H1 (cell line): Measurements from ENCODE around the gene FAM53B. TPM values are rescaled to one million over a fixed set of nuclear protein-coding genes. Genes with fewer than 3 reads are reported as not detected.

ENCODE experiments used
- CTCF ChIA-PET: fragments of 300-600 bp; sonication (Branson Sonifier 250); formaldehyde crosslinking; loops from one replicate; lab custom pipeline; 2021; ENCODE audit not compliant: partially characterized antibody; lab: Charles Lee
- POLR2A ChIA-PET: fragments of 300-600 bp; sonication (Branson Sonifier 250); formaldehyde crosslinking; loops from one replicate; lab custom pipeline; 2021; ENCODE audit warnings: inconsistent platforms; ENCODE audit not compliant: partially characterized antibody; lab: Charles Lee
- DNase-seq, 2 experiments: peaks; one replicate each; pipeline versions ENCODE4 v3.0.0 to v3.0.0-alpha.2; 2010 to 2022; ENCODE audit warnings: low spot score in 2 of 2, low read depth in 1 of 2, mixed read lengths in 1 of 2
- FAIRE-seq: peaks from 2 replicates; lab custom pipeline; 2011; peaks lifted over from hg19 to GRCh38; lab: Jason Lieb, UNC
- H2AFZ ChIP-seq: 2 replicates; pipeline ENCODE4 v1.8.1; 2012; ENCODE audit warnings: low read length, inconsistent platforms
- H2AK5ac ChIP-seq: 2 replicates; pipeline ENCODE4 v1.6.1; 2013; ENCODE audit warnings: low read depth, low read length
- H2BK120ac ChIP-seq: replicated peaks from 2 replicates; pipeline ENCODE3; 2013; ENCODE audit warnings: low read depth, low read length, inconsistent platforms
- H2BK12ac ChIP-seq: 2 replicates; pipeline ENCODE4 v1.6.1; 2013; ENCODE audit warnings: low read depth, low read length
- H2BK15ac ChIP-seq: 2 replicates; pipeline ENCODE4 v1.6.1; 2013; ENCODE audit warnings: low read length
- H2BK20ac ChIP-seq: 2 replicates; pipeline ENCODE4 v1.6.1; 2013; ENCODE audit warnings: low read length
- H2BK5ac ChIP-seq: 2 replicates; pipeline ENCODE4 v1.6.1; 2013; ENCODE audit warnings: low read depth, low read length
- H3K14ac ChIP-seq: 2 replicates; pipeline ENCODE4 v1.6.1; 2013; ENCODE audit warnings: inconsistent platforms; ENCODE audit not compliant: insufficient read length
- H3K18ac ChIP-seq: 2 replicates; pipeline ENCODE4 v1.6.1; 2013; ENCODE audit warnings: low read length; ENCODE audit errors: extremely low read depth
- H3K23ac ChIP-seq: 2 replicates; pipeline ENCODE4 v1.6.1; 2013; ENCODE audit warnings: inconsistent platforms; ENCODE audit not compliant: insufficient read length
- H3K23me2 ChIP-seq: 2 replicates; pipeline ENCODE4 v1.6.1; 2013; ENCODE audit warnings: low read depth, low read length
- H3K27ac ChIP-seq: 2 replicates; pipeline ENCODE4 v1.6.1; 2011; ENCODE audit warnings: low read depth, low read length, inconsistent platforms
- H3K27me3 ChIP-seq, 4 experiments: replicated peaks in 1 of 4; 1 replicate in 1 of 4; 2 replicates in 3 of 4; pipeline versions ENCODE4 v1.6.1 to v1.8.1; 2011 to 2013; ENCODE audit warnings: low read length in 3 of 4, mild to moderate bottlenecking in 3 of 4, inconsistent platforms in 2 of 4, mixed read lengths in 2 of 4, moderate library complexity in 1 of 4; ENCODE audit not compliant: control insufficient read depth in 3 of 4, insufficient read depth in 3 of 4; ENCODE audit errors: extremely low read depth in 1 of 4
- H3K36me3 ChIP-seq, 4 experiments: 2 replicates each; pipeline versions ENCODE4 v1.6.1 to v1.8.1; 2011 to 2013; ENCODE audit warnings: mild to moderate bottlenecking in 4 of 4, low read length in 3 of 4, moderate library complexity in 2 of 4, control low read depth in 1 of 4, inconsistent platforms in 1 of 4; ENCODE audit not compliant: insufficient read depth in 4 of 4, control insufficient read depth in 2 of 4
- H3K4ac ChIP-seq: replicated peaks from 2 replicates; pipeline ENCODE3; 2013; ENCODE audit warnings: low read length, low read depth, mixed read lengths, inconsistent platforms; ENCODE audit not compliant: insufficient read length
- H3K4me1 ChIP-seq, 4 experiments: replicated peaks in 1 of 4; 1 replicate in 1 of 4; 2 replicates in 3 of 4; pipeline versions ENCODE4 v1.6.1 to v1.8.1; 2011 to 2013; ENCODE audit warnings: low read length in 3 of 4, inconsistent platforms in 2 of 4, mixed read lengths in 1 of 4; ENCODE audit not compliant: insufficient read depth in 4 of 4, control insufficient read depth in 3 of 4
- H3K4me2 ChIP-seq, 2 experiments: 2 replicates each; pipeline versions ENCODE4 v1.6.1 to v1.8.1; 2011 to 2013; ENCODE audit warnings: low read depth in 2 of 2, low read length in 2 of 2, control low read depth in 1 of 2, inconsistent platforms in 1 of 2, mild to moderate bottlenecking in 1 of 2; ENCODE audit not compliant: insufficient read depth in 1 of 2
- H3K4me3 ChIP-seq, 4 experiments: fragments of 200-600, 300-600 bp in 1 of 4; sonication (generic), shearing (Covaris generic), sonication (Bioruptor Twin) in 1 of 4; 2 replicates each; pipeline versions ENCODE4 v1.5.1 to v1.8.1; 2011 to 2016; ENCODE audit warnings: low read length in 4 of 4, low read depth in 3 of 4, control low read depth in 2 of 4, inconsistent platforms in 2 of 4, mild to moderate bottlenecking in 2 of 4, mixed read lengths in 1 of 4, moderate library complexity in 1 of 4; ENCODE audit not compliant: insufficient read depth in 2 of 4; ENCODE audit errors: extremely low read depth in 1 of 4
- H3K56ac ChIP-seq: replicated peaks from 2 replicates; pipeline ENCODE3; 2013; ENCODE audit warnings: low read depth, mild to moderate bottlenecking, mixed read lengths, low read length, inconsistent platforms; ENCODE audit not compliant: insufficient read length
- H3K79me1 ChIP-seq: 2 replicates; pipeline ENCODE4 v1.6.1; 2013; ENCODE audit warnings: low read depth, low read length, control low read depth
- H3K79me2 ChIP-seq, 2 experiments: 2 replicates each; pipeline versions ENCODE4 v1.6.1 to v1.8.1; 2012 to 2013; ENCODE audit warnings: low read length in 2 of 2, mild to moderate bottlenecking in 2 of 2, inconsistent platforms in 1 of 2; ENCODE audit not compliant: insufficient read depth in 2 of 2, control insufficient read depth in 1 of 2
- H3K9ac ChIP-seq, 4 experiments: replicated peaks in 1 of 4; 1 replicate in 1 of 4; 2 replicates in 3 of 4; pipeline versions ENCODE4 v1.6.1 to v1.8.1; 2011 to 2013; ENCODE audit warnings: low read depth in 3 of 4, low read length in 3 of 4, control low read depth in 2 of 4, mild to moderate bottlenecking in 2 of 4, moderate library complexity in 2 of 4, inconsistent platforms in 1 of 4; ENCODE audit errors: extremely low read depth in 1 of 4
- H3K9me3 ChIP-seq, 2 experiments: 2 replicates each; pipeline versions ENCODE4 v1.6.1 to v1.8.1; 2012 to 2013; ENCODE audit warnings: mild to moderate bottlenecking in 2 of 2, moderate library complexity in 2 of 2, control low read depth in 1 of 2, inconsistent platforms in 1 of 2, low read depth in 1 of 2, low read length in 1 of 2, mixed read lengths in 1 of 2; ENCODE audit not compliant: insufficient read depth in 2 of 2
- H4K20me1 ChIP-seq, 2 experiments: replicated peaks in 1 of 2; 2 replicates each; pipeline versions ENCODE3 to v1.8.1; 2011 to 2013; ENCODE audit warnings: inconsistent platforms in 2 of 2, low read length in 2 of 2, mild to moderate bottlenecking in 1 of 2; ENCODE audit not compliant: insufficient read depth in 2 of 2, control insufficient read depth in 1 of 2
- H4K5ac ChIP-seq: 2 replicates; pipeline ENCODE4 v1.6.1; 2013; ENCODE audit warnings: low read length, low read depth, mixed read lengths, inconsistent platforms; ENCODE audit not compliant: insufficient read length
- H4K8ac ChIP-seq: 2 replicates; pipeline ENCODE4 v1.8.0; 2013; ENCODE audit warnings: mild to moderate bottlenecking, moderate library complexity, low read length, inconsistent platforms; ENCODE audit not compliant: insufficient read depth; ENCODE audit errors: extremely low read depth
- H4K91ac ChIP-seq: replicated peaks from 2 replicates; pipeline ENCODE3; 2013; ENCODE audit warnings: low read length, mixed read lengths, inconsistent platforms; ENCODE audit not compliant: insufficient read length
- ATF3 ChIP-seq: IDR thresholded peaks from 2 replicates; pipeline ENCODE4 v1.6.1; 2011; ENCODE audit warnings: low read depth, mild to moderate bottlenecking, low read length; ENCODE audit not compliant: insufficient read depth
- CEBPB ChIP-seq: IDR thresholded peaks from 2 replicates; pipeline ENCODE4 v1.6.1; 2012; ENCODE audit warnings: low read depth, low read length
- GTF2F1 ChIP-seq: IDR thresholded peaks from 2 replicates; pipeline ENCODE4 v1.6.1; 2012; ENCODE audit warnings: low read depth, low read length, improper control_type of control experiment, borderline replicate concordance
- JUND ChIP-seq: IDR thresholded peaks from 2 replicates; pipeline ENCODE4 v1.6.1; 2011; ENCODE audit warnings: mild to moderate bottlenecking, improper control_type of control experiment, low read length
- NANOG ChIP-seq: IDR thresholded peaks from 2 replicates; pipeline ENCODE4 v1.6.1; 2011; ENCODE audit warnings: low read length, low read depth, mild to moderate bottlenecking, inconsistent platforms; ENCODE audit not compliant: insufficient read depth, poor library complexity, severe bottlenecking
- RFX5 ChIP-seq: IDR thresholded peaks from 2 replicates; pipeline ENCODE4 v1.6.1; 2011; ENCODE audit warnings: low read depth, low read length, improper control_type of control experiment, borderline replicate concordance
- TCF12 ChIP-seq: IDR thresholded peaks from 2 replicates; pipeline ENCODE4 v1.6.1; 2011; ENCODE audit warnings: low read depth, mild to moderate bottlenecking, low read length
- WGBS, 2 experiments: shearing (Covaris generic) in 1 of 2; methylation state at CpG; one replicate each; pipeline versions ENCODE4 v1.1.6 to v1.1.7; 2013 to 2015; ENCODE audit warnings: low lambda C conversion rate in 2 of 2, mixed read lengths in 2 of 2, inconsistent platforms in 1 of 2, low coverage in 1 of 2, missing lambda C conversion rate in 1 of 2; ENCODE audit not compliant: insufficient replicate concordance in 2 of 2, insufficient coverage in 1 of 2, insufficient read length in 1 of 2; ENCODE audit errors: extremely low coverage in 1 of 2, missing lambda C conversion rate in 1 of 2; 5-methylcytosine and 5-hydroxymethylcytosine counted together
- polyA plus RNA-seq, 7 experiments: library from polyadenylated mRNA; depleted of rRNA in 3 of 7; stranded (reverse) in 5 of 7; unstranded in 2 of 7; fragments of >200 nt in 5 of 7; fragments of 200-250 nt in 2 of 7; gene quantifications; 1 replicate in 5 of 7; 2 replicates in 1 of 7; 4 replicates in 1 of 7; pipeline versions ENCODE4 v1.2.1 to v1.2.3, GENCODE V29; 2011 to 2013; ENCODE audit warnings: missing spikeins in 2 of 7, mixed read lengths in 2 of 7
- total RNA-seq: library from RNA; stranded (reverse); fragmentation: NEBNext Ultra II Directional; extraction: Animal tissue kit (Norgen Biotek cat#: 25700); gene quantifications from 2 replicates; pipeline ENCODE4 v1.2.1, GENCODE V29; 2021

Gene FAM53B
- total and polyA plus RNA-seq, 2 of the 8 experiments (the other 6 are each of a cell fraction or from before 2014, with no cell fraction given) = 5.3 to 14.4 TPM

GRCh38 chr10:124709861-124710260 is 34.3 kb downstream of the FAM53B start:
- no peak overlapping the region for H2AFZ ChIP-seq
- H3K4me2 ChIP-seq = no peak overlapping the region
- no peak overlapping the region for H4K5ac ChIP-seq
- H3K14ac ChIP-seq = no peak overlapping the region
- H4K91ac ChIP-seq = no peak overlapping the region
- H3K79me1 ChIP-seq = no peaks in the 10 kb centered on the region; the same call in 1 of the 2 replicates
- H4K8ac ChIP-seq = peak overlapping the region; percentile 11; the same call in 1 of the 2 replicates
- no peak overlapping the region for H2BK20ac ChIP-seq
- DNase-seq = no peak
- H3K4me3 ChIP-seq = no peak overlapping the region
- H2BK12ac ChIP-seq = no peak overlapping the region
- no peak overlapping the region for H3K4ac ChIP-seq
- no peak overlapping the region for H3K56ac ChIP-seq
- H3K23me2 ChIP-seq = no peaks in the 10 kb centered on the region
- no peaks in the 10 kb centered on the region for H3K36me3 ChIP-seq
- no peak for FAIRE-seq
- H3K18ac ChIP-seq = no peak overlapping the region
- ChIA-PET POLR2A (no interaction called here), CTCF (interaction anchor here (0.5 to 2.8 kb wide), 5 partner anchors 9 to 38 kb away, joined by 3 to 30 read pairs (median 4); no protein-coding TSS in a partner anchor)
- H3K27me3 ChIP-seq = no peaks in the 10 kb centered on the region
- TF ChIP-seq TCF12 (no peak), ATF3 (no peak), CEBPB (no peak), JUND (no peak), NANOG (no peak), RFX5 (no peak), GTF2F1 (no peak)
- no peak overlapping the region for H2AK5ac ChIP-seq
- H4K20me1 ChIP-seq = peaks cover 3 to 13% of the 10 kb centered on the region in 2 experiments
- H3K9ac ChIP-seq = no peak overlapping the region
- H3K9me3 ChIP-seq = no peaks in the 10 kb centered on the region
- no peak overlapping the region for H3K27ac ChIP-seq
- no peak overlapping the region for H2BK15ac ChIP-seq
- no peak overlapping the region for H3K23ac ChIP-seq
- peaks cover 3 to 21% (median 12%) of the 10 kb centered on the region in 4 experiments; a peak in 6 of 7 replicates for H3K4me1 ChIP-seq
- no peaks in the 10 kb centered on the region for H3K79me2 ChIP-seq
- H2BK120ac ChIP-seq = no peak overlapping the region
- H2BK5ac ChIP-seq = no peak overlapping the region
- WGBS, 2 experiments = 93% methylated on average over 10 of the region's 10 CpGs; no CpG with 5 or more reads in 1 of the 2 experiments
